Measurements from ENCODE around the gene IFT20.

GRCh38 chr17:28306954-28307401 lies 28.3 kb downstream of the IFT20 start:
- TF ChIP-seq CTCF (IDR thresholded peaks at IDR 0.05) = no peak
- TF ChIP-seq POLR2A (IDR thresholded peaks at IDR 0.05) = no peak

All from body of pancreas (tissue), 4 donors.